Peyer's patch (tissue), 4 donors: Measurements from ENCODE around the gene FAM171A1. TPM values are rescaled to one million over a fixed set of nuclear protein-coding genes. Genes with fewer than 3 reads are reported as not detected.
A peak's percentile ranks its signal among the peaks of the same experiment; 100 is the strongest.
"Not testable (repeated sequence)": the region's sequence is repeated elsewhere in the genome, so short reads cannot be mapped to it uniquely, and the experiment has no call there.

ENCODE experiments used
- DNase-seq, 3 donors: peaks; one replicate each; pipeline ENCODE4 v3.0.0-alpha.2; 2017 to 2019
- H3K27ac ChIP-seq, 4 donors: fragments of 200-600 bp; sonication (generic); one replicate each; pipeline ENCODE4 v1.5.1; 2016 to 2019
- H3K27me3 ChIP-seq, 2 donors: fragments of 200-600 bp; sonication (generic); one replicate each; pipeline ENCODE4 v1.5.1; 2019
- H3K36me3 ChIP-seq, 3 donors: fragments of 200-600 bp; sonication (generic); one replicate each; pipeline ENCODE4 v1.5.1; 2016 to 2019
- H3K4me1 ChIP-seq, 4 donors: fragments of 200-600 bp; sonication (generic); one replicate each; pipeline ENCODE4 v1.5.1; 2016 to 2019
- H3K4me3 ChIP-seq, 4 donors: fragments of 200-600 bp; sonication (generic); 1 replicate in 3 of 4; 2 replicates in 1 of 4; pipeline ENCODE4 v1.5.1; 2016 to 2019; ENCODE audit warnings: mild to moderate bottlenecking in 1 of 4
- H3K9me3 ChIP-seq, 4 donors: fragments of 200-600 bp; sonication (generic); one replicate each; pipeline ENCODE4 v1.5.1; 2016 to 2019; ENCODE audit warnings: mild to moderate bottlenecking in 1 of 4
- CTCF ChIP-seq, 6 experiments: fragments of 450-650 bp in 4 of 6; fragments of 200-600 bp in 2 of 6; sonication (generic) in 1 of 6; IDR thresholded peaks; one replicate each; pipeline ENCODE4 v1.5.1; 2017 to 2019; ENCODE audit warnings: antibody characterized with exemption in 6 of 6, mild to moderate bottlenecking in 3 of 6, moderate library complexity in 1 of 6
- POLR2A ChIP-seq, 2 donors: fragments of 450-650 bp; IDR thresholded peaks; one replicate each; pipeline ENCODE4 v1.5.1; 2017; ENCODE audit warnings: antibody characterized with exemption in 2 of 2, mild to moderate bottlenecking in 2 of 2, moderate library complexity in 2 of 2
- total RNA-seq, 4 donors: library from RNA; depleted of rRNA; stranded (reverse); fragments of >200 nt; gene quantifications; one replicate each; pipeline ENCODE4 v1.1.0, GENCODE V29; 2016

FAM171A1 gene
- total RNA-seq, 4 donors from 2014 or later: 14.7 to 37.1 (median 24.5) TPM

GRCh38 chr10:15210521-15210920 lies 160.6 kb downstream of the FAM171A1 start:
- TF ChIP-seq POLR2A (IDR thresholded peaks at IDR 0.05): no peak

GRCh38 chr10:15209827-15210509 lies 161.1 kb downstream of the FAM171A1 start:
- H3K36me3 ChIP-seq: peaks cover 0 to 19% (median 0%) of the 10 kb centered on the region in 3 donors
- TF ChIP-seq CTCF (IDR thresholded peaks at IDR 0.05) (peak; percentile 59 to 87 (median 78)), POLR2A (IDR thresholded peaks at IDR 0.05) (no peak)
- no peaks in the 10 kb centered on the region for H3K9me3 ChIP-seq
- peak overlapping the region in 1 of 4 donors; percentile 12 for H3K27ac ChIP-seq
- H3K4me3 ChIP-seq: peak overlapping the region in 1 of 4 donors; percentile 3
- DNase-seq: peak; percentile 72 to 96 (median 85)
- no peaks in the 10 kb centered on the region for H3K4me1 ChIP-seq
- H3K27me3 ChIP-seq: no peaks in the 10 kb centered on the region

More at GRCh38 chr10:15210521-15210920, 160.6 kb downstream of the FAM171A1 start:
- Histone ChIP-seq H3K27me3 (no peaks in the 10 kb centered on the region), H3K4me3 (no peak overlapping the region), H3K4me1 (no peaks in the 10 kb centered on the region), H3K36me3 (peaks cover 0 to 19% (median 0%) of the 10 kb centered on the region in 3 donors), H3K27ac (peak overlapping the region in 1 of 4 donors; percentile 12), H3K9me3 (no peaks in the 10 kb centered on the region)
- no peak for DNase-seq

- H3K4me1 ChIP-seq: no peaks in the 10 kb centered on the region
- no peak for DNase-seq
- TF ChIP-seq POLR2A (IDR thresholded peaks at IDR 0.05): no peak
- no peak for TF ChIP-seq CTCF (IDR thresholded peaks at IDR 0.05)
- H3K36me3 ChIP-seq: peaks cover 0 to 7% (median 0%) of the 10 kb centered on the region in 3 donors
- H3K4me3 ChIP-seq: no peak overlapping the region
- peak overlapping the region; percentile 26 to 58 (median 48) for H3K27ac ChIP-seq
- no peaks in the 10 kb centered on the region for H3K9me3 ChIP-seq
- H3K27me3 ChIP-seq: no peaks in the 10 kb centered on the region
Observed at GRCh38 chr10:15208221-15208620, 162.9 kb downstream of the FAM171A1 start.

- not testable (repeated sequence) for H3K36me3 ChIP-seq, DNase-seq, H3K4me1 ChIP-seq, H3K9me3 ChIP-seq, H3K4me3 ChIP-seq, H3K27me3 ChIP-seq
- peak overlapping the region in 1 of 4 donors; percentile 50 for H3K27ac ChIP-seq
Observed at GRCh38 chr10:15207410-15207809, 163.7 kb downstream of the FAM171A1 start.

GRCh38 chr10:15202639-15203038 lies 168.4 kb downstream of the FAM171A1 start:
- no peak for DNase-seq
- H3K9me3 ChIP-seq: no peaks in the 10 kb centered on the region
- TF ChIP-seq POLR2A (IDR thresholded peaks at IDR 0.05) (no peak), CTCF (IDR thresholded peaks at IDR 0.05) (no peak)
- H3K4me3 ChIP-seq: no peak overlapping the region
- H3K4me1 ChIP-seq: no peaks in the 10 kb centered on the region
- no peak overlapping the region for H3K27ac ChIP-seq
- H3K36me3 ChIP-seq: no peaks in the 10 kb centered on the region
- H3K27me3 ChIP-seq: no peaks in the 10 kb centered on the region

- not testable (repeated sequence) for H3K4me3 ChIP-seq, H3K4me1 ChIP-seq, DNase-seq, H3K9me3 ChIP-seq, H3K36me3 ChIP-seq, H3K27ac ChIP-seq, H3K27me3 ChIP-seq
Observed at GRCh38 chr10:15202301-15202621, 168.8 kb downstream of the FAM171A1 start.

GRCh38 chr10:15201589-15202300 lies 169.3 kb downstream of the FAM171A1 start:
- no peak for DNase-seq
- no peaks in the 10 kb centered on the region for H3K4me1 ChIP-seq
- no peak overlapping the region for H3K4me3 ChIP-seq
- no peaks in the 10 kb centered on the region for H3K36me3 ChIP-seq
- H3K9me3 ChIP-seq: no peaks in the 10 kb centered on the region
- TF ChIP-seq CTCF (IDR thresholded peaks at IDR 0.05) (no peak), POLR2A (IDR thresholded peaks at IDR 0.05) (no peak)
- H3K27ac ChIP-seq: no peak overlapping the region
- H3K27me3 ChIP-seq: no peaks in the 10 kb centered on the region
